Mononuclear cell (primary cell): ENCODE results near the gene BTAF1. TPM values are rescaled to one million over a fixed set of nuclear protein-coding genes. Genes with fewer than 3 reads are reported as not detected.

ENCODE experiments used
- H3K27me3 ChIP-seq: 2 replicates; pipeline ENCODE4 v1.6.0; 2011; ENCODE audit warnings: low read length, control low read depth; ENCODE audit not compliant: insufficient read depth
- H3K4me1 ChIP-seq: 2 replicates; pipeline ENCODE4 v1.5.1; 2011; ENCODE audit warnings: mild to moderate bottlenecking, low read length, control low read depth; ENCODE audit not compliant: insufficient read depth
- H3K4me3 ChIP-seq: 2 replicates; pipeline ENCODE4 v1.5.1; 2011; ENCODE audit warnings: mild to moderate bottlenecking, low read length, moderate library complexity
- H3K9me3 ChIP-seq: 2 replicates; pipeline ENCODE4 v1.5.1; 2011; ENCODE audit warnings: low read depth, mild to moderate bottlenecking, control low read depth, low read length
- total RNA-seq: library from RNA; depleted of rRNA; stranded (reverse); fragments of >200 nt; gene quantifications from one replicate; pipeline ENCODE4 v1.2.3, GENCODE V29; 2012

The BTAF1 gene
- total RNA-seq, 1 donor: 130 TPM

DNA sequence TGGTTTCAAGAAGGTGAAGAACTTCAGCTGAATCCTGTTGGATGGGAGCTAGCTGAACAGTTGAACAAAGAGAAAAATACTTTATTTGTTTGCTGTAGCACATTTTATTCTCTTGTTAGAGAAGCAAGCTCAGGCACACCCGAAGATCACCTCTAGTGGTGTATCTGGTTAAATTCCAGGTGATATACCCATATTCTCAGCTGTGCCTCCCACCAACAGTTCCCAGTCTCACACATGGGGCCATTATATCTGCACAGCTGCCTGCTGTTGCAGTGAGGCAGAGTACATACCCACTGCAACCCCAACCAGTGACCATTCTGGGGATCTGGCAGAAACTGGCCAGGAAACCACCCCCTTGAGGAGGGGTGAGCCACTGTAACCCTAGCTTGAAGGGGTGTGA, 9.2 kb downstream of the BTAF1 start:
- H3K27me3 ChIP-seq: no peaks in the 10 kb centered on the region
- no peaks in the 10 kb centered on the region for H3K9me3 ChIP-seq
- no peak overlapping the region for H3K4me3 ChIP-seq
- peaks cover 24% of the 10 kb centered on the region for H3K4me1 ChIP-seq

DNA sequence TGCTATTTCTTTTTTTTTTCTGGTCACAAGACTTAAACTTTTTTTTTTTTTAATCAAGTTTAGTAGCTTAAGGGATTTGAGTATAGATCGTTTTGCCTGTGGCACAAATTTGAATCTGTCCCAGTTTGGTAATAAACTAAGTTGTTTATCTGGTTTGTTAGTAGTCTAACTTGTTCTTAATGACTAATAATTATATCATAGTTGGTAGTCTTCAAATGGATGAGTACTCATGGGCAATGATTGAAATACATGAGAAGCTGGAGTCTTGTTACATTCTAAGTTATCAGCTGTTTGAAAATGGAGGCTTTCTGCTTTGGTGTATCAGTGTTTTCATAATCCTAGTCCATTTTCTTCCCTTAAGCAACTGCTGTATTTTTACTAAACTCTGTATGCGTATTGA, 12.3 kb downstream of the BTAF1 start:
- Histone ChIP-seq H3K4me3 (no peak overlapping the region), H3K4me1 (peaks cover 25% of the 10 kb centered on the region), H3K9me3 (no peaks in the 10 kb centered on the region), H3K27me3 (no peaks in the 10 kb centered on the region)

DNA sequence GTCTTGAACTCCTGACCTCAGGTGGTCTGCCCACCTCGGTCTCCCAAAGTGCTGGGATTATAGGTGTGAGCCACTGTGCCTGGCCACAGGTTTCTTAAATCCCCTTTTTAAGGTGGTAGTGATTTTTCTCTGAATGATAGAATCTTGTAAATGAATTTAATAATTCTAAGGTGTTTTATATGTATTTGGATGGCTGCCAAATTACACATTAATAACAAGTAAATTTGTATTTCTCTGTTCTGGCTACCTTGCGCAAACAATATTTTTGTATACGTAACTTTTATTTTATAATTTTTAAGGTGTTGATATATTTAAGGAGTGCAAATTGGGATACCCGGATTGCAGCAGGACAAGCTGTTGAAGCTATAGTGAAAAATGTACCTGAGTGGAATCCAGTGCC, 16.1 kb downstream of the BTAF1 start:
- Histone ChIP-seq H3K4me1 (peaks cover 5% of the 10 kb centered on the region), H3K27me3 (no peaks in the 10 kb centered on the region), H3K9me3 (no peaks in the 10 kb centered on the region), H3K4me3 (no peak overlapping the region)

DNA sequence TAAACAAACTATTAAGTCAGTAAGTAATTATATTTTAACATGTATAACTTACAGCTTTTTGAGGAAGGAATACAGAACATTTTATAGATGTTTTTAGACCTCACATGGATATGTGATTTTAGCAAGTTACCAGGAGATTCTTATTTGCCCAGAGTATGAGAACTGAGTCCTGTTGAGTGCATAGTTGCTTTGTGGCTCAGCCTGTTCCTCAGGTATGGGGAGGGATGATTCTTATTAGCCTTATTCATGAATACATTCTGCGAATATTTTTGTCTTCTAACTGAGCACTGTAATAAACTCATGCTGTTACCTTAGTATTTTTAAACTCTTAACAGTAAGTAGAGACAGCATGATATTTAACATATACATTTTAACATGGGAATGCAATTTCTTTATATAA, 17.9 kb downstream of the BTAF1 start:
- H3K27me3 ChIP-seq: no peaks in the 10 kb centered on the region
- no peaks in the 10 kb centered on the region for H3K9me3 ChIP-seq
- H3K4me3 ChIP-seq: no peak overlapping the region
- H3K4me1 ChIP-seq: peaks cover 5% of the 10 kb centered on the region

DNA sequence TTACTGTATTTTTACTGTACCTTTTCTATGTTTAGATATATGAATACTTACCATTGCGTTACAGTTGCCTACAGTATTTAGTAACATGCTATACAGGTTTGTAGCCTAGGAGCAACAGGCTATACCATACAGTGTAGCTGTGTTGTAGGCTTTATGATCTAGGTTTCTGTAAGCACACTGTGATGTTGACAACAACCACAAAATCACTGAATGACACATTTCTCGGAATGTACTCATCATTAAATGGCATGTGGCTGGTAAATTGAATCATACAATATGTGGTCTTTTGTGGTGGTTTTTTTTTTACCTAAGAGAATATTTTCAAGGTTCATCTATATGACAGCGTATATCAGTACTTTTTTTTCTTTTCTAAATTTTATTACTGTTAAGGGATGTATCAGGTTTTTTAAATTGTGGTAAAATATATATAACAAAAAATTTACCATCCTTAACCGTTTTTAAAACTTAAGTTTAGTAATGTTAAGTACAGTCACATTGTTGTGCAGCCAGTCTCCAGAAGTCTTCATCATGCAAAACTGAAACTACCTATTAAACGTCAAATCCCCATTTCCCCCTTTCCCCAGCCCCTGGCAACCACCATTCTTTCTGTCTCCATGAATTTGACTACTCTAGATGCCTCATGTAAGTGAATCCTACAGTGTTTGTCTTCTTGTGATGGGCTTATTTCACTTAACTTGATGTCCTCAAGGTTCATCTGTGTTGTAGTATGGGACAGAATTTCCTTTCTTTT, 21.5 kb downstream of the BTAF1 start:
- Histone ChIP-seq H3K4me1 (no peaks in the 10 kb centered on the region), H3K4me3 (no peak overlapping the region), H3K9me3 (no peaks in the 10 kb centered on the region), H3K27me3 (no peaks in the 10 kb centered on the region)

DNA sequence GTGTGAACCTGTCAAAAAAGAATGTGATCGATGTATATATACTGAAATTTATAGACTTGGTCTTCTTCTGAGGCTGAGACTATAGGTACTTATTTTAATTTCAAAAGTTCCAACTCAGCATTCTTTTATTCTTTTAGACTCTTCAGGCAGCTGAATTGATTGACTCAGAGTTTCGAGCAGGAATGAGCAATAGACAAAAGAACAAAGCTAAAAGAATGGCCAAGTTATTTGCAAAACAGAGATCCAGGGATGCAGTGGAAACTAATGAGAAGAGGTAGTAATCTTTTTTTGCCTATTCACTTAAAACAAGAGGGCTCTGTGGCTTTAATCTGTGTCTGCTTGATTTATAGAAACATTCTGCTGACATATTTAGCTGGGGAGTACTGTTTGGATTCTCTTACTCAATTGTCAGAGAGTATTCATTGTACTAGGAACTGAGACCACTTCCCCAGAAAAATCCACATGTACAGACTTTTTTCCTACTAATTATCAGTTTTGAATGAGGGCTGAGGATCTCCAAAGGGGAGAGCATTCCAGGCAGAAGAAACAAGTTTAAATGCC, 30.1 kb downstream of the BTAF1 start:
- Histone ChIP-seq H3K27me3 (no peaks in the 10 kb centered on the region), H3K4me3 (no peak overlapping the region), H3K4me1 (no peaks in the 10 kb centered on the region), H3K9me3 (no peaks in the 10 kb centered on the region)

DNA sequence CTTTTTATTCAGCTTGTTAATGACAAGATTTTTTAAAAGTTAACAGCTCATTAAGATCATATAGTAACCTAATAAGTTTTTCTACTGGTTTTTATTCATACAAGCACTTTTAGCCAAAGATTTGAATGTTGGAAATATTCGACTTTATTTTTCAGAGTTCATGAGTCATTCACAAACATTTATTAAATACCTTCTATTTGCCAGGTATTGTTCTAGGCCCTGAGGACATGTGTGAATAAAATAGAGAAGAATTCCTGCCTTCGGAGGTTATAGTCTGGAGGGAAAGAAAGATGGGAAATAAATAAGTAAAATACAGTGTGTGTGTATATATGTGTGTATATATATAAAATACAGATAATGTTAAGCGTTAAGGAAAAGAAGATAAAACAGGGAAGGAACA, 31.5 kb downstream of the BTAF1 start:
- H3K4me1 ChIP-seq: no peaks in the 10 kb centered on the region
- no peaks in the 10 kb centered on the region for H3K9me3 ChIP-seq
- H3K27me3 ChIP-seq: no peaks in the 10 kb centered on the region
- H3K4me3 ChIP-seq: no peak overlapping the region

DNA sequence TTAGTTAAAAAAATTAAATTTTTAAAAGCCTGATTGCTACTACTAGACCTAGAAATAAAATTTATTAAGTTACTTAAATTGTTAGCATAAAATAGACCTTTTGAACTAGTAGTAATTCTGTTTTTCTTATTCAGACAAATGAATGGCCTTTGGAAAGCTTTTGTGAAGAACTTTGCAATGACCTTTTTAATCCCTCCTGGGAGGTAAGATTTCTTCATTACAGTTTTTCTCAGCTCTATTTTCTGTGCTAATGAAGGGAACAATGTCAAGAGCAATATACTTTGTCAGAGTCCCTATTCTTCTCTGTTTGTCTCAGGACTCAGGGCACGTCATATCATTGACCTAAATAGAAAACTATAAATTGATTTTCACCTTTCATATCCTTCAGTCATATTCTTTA, 33.5 kb downstream of the BTAF1 start:
- H3K27me3 ChIP-seq: no peaks in the 10 kb centered on the region
- no peaks in the 10 kb centered on the region for H3K9me3 ChIP-seq
- no peaks in the 10 kb centered on the region for H3K4me1 ChIP-seq

DNA sequence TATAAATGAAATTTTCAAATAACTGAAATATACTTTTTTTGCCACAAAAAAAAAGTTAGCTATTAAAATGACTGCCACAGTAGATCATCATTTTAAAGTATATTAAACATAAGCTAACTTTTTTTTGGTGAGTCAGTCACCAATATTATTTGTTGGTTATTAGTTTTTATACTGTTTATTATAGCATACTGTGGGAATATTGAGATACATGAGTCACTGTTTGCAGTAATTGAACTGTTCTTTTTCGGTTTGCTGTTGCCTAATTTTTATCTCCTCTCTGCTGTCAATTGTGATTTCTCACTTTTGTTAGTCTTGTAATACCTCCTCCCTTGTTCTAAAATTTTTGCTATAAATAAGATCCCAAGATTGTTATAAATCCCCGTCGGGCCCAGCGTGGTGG, 45.7 kb downstream of the BTAF1 start:
- Histone ChIP-seq H3K4me1 (no peaks in the 10 kb centered on the region), H3K4me3 (no peak overlapping the region), H3K27me3 (no peaks in the 10 kb centered on the region), H3K9me3 (no peaks in the 10 kb centered on the region)

More for the DNA sequence above, 33.5 kb downstream of the BTAF1 start:
- H3K4me3 ChIP-seq: no peak overlapping the region

DNA sequence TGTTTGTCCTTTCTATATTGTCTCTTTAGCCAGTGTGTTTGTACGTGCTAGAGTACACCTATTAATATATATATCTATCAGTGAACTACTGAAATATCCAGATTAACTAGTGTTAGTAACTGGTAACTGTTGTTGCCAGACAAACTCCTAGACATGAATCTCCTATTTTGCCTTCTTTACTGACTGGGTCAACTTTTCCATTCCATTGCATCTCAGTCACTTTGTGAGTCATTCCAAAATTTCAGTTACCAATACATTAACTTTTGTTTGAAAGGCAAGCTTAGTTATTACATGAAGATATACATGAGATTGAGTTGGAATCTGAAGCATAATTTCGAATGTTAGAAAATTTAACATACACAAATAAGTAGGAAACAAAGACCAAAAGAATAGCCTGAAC, 51.4 kb downstream of the BTAF1 start:
- no peaks in the 10 kb centered on the region for H3K27me3 ChIP-seq
- H3K9me3 ChIP-seq: no peaks in the 10 kb centered on the region
- no peak overlapping the region for H3K4me3 ChIP-seq
- H3K4me1 ChIP-seq: no peaks in the 10 kb centered on the region

DNA sequence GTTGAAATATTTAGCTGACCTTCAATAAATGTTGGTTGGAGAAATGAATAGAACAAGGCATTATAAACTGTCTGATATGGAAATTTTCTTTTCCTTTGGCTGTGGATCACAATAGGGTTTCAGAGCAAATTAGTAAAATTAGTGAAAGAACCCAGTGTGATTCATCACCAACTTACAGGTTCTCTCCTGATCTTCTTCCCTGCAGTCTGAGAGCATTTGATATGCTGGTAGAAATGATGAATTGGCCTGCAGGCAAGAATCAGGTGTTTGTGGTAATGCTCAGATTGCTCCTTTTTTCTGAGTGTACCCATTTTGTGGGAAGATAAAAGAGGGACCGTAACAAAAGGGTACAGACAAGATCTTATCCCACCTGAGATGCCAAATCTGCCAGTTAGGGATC, 51.9 kb downstream of the BTAF1 start:
- Histone ChIP-seq H3K4me3 (no peak overlapping the region), H3K27me3 (no peaks in the 10 kb centered on the region), H3K4me1 (no peaks in the 10 kb centered on the region), H3K9me3 (no peaks in the 10 kb centered on the region)

DNA sequence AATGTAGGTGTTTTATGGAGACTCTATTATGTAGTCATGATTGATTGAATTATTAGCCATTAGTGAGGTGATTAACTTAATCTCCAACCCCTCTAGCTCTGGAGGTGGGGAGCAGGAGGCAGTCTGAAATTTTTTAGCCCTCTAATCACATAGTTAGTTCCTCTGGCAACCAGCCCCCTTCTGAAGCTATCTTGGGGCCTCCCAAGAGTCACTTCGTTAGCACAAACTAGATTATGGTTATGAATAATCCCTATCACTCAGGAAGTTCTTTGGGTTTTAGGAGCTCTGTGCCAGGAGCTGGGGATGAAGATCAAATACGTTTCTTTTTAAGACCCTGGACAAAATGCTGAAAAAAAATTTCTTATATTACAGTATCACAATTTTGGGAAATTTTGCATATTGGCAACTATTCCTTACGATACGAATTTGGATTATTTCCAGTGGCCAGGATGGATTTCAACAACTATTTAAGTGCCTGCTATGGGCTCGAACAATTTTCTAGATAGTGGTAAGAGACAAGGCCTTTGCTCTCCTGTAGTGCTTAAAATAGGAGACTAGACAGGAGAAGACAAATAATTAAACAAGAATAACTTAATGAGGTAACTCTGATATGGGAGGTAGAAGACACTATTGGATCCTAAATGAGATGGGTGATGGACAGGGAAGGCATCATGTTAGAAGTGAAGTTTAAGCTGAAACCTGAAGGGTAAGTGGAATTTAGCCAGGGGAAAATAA, 52.9 kb downstream of the BTAF1 start:
- no peaks in the 10 kb centered on the region for H3K4me1 ChIP-seq
- H3K4me3 ChIP-seq: no peak overlapping the region
- H3K27me3 ChIP-seq: no peaks in the 10 kb centered on the region
- H3K9me3 ChIP-seq: no peaks in the 10 kb centered on the region

DNA sequence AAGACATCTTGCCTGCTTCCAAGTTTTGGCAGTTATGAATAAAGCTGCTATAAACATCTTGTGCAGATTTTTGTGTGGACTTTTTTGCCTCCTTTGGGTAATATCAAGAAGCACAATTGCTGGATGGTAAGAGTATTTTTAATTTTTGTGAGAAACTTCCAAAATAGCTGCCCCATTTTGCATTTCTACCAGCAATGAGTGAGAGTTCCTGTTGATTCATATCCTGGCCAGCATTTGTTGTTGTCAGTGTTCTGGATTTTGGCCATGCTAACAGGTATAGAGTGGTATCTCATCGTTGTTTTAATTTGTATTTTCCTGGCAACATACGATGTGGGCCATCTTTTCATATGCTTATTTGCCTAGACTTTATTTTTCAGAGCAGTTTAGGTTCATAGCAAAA, 53.9 kb downstream of the BTAF1 start:
- Histone ChIP-seq H3K27me3 (no peaks in the 10 kb centered on the region), H3K4me3 (no peak overlapping the region), H3K9me3 (no peaks in the 10 kb centered on the region), H3K4me1 (no peaks in the 10 kb centered on the region)

DNA sequence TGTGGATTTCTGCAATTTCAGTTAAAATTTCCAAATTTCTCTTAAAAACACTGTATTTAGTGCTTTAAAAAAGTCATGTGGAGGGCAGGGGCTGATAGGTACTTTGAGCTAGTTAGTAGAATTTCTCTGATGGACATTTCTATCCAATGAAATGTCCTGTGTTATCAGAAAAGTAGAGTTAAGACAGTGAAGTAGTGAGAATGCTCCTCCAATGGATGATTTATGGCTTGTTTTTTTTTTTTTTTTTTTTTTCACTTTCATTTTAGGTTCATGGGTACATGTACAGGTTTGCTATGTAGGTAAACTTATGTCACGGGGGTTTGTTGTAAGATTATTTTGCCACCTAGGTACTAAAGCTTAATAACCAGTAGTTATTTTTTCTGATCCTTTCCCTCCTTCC, 55.0 kb downstream of the BTAF1 start:
- Histone ChIP-seq H3K27me3 (no peaks in the 10 kb centered on the region), H3K4me1 (no peaks in the 10 kb centered on the region)

DNA sequence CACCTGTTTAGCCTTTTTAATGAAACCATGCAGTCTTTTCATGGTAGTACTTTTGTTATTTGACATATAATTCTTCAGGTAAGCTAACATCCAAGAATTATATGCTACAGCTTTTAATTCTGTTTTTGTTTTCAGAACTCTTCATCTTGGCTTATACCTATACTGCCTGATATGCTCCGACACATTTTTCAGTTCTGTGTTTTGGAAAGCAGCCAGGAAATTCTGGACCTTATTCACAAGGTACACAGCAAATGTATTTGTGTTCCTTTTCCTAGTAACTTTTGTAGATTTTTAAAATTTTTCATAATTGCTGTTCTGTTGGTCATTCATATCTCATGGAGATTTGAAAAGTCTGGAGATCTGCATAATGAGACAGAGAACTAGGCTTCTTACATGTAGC, 56.7 kb downstream of the BTAF1 start:
- Histone ChIP-seq H3K27me3 (no peaks in the 10 kb centered on the region), H3K9me3 (no peaks in the 10 kb centered on the region), H3K4me3 (no peak overlapping the region), H3K4me1 (no peaks in the 10 kb centered on the region)

More for the DNA sequence above, 55.0 kb downstream of the BTAF1 start:
- Histone ChIP-seq H3K4me3 (no peak overlapping the region), H3K9me3 (no peaks in the 10 kb centered on the region)
